Hepatocyte (in vitro differentiated cells): ENCODE results near the gene AUTS2.

Source experiments
- CTCF ChIP-seq: fragments of 200-600 bp; sonication (generic); IDR thresholded peaks from 2 replicates; pipeline ENCODE4 v1.5.1; 2016; ENCODE audit warnings: antibody characterized with exemption, mild to moderate bottlenecking; ENCODE audit not compliant: poor library complexity
- EZH2 ChIP-seq: fragments of 200-600 bp; sonication (generic); IDR thresholded peaks from 2 replicates; pipeline ENCODE4 v1.6.1; 2016; ENCODE audit warnings: antibody characterized with exemption, mild to moderate bottlenecking, borderline replicate concordance
- EZH2phosphoT487 ChIP-seq: fragments of 200-600 bp; sonication (generic); IDR thresholded peaks from one replicate; pipeline ENCODE4 v1.6.1; 2018; ENCODE audit warnings: antibody characterized with exemption, mild to moderate bottlenecking, low read depth, moderate library complexity; ENCODE audit not compliant: unreplicated experiment, severe bottlenecking

DNA sequence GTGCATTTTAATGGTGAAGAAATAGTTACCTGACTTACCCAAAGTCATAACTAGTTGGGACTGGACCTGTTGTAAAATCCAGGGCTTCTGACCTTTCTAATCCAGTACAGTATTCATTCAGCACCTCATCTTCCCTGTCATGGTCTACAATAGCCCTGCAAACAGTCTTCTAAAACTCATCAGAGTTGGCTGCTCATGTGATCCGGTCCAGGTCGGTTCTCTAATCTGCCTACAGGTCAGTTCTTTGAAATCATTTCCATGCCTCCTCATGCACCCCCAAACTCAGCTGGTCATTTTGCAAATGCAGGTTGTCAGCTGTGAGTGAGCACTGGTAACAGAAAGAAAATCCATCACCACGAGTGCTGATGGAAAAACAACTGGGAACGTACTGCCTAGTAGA, 1082.0 kb downstream of the AUTS2 start:
- no peak for TF ChIP-seq CTCF
- no peak for TF ChIP-seq EZH2
- no peak for TF ChIP-seq EZH2phosphoT487
